Measurements from ENCODE around the gene SYCP2.

- TF ChIP-seq CTCF (IDR thresholded peaks at IDR 0.05), result no peak
- no peak for TF ChIP-seq POLR2A (IDR thresholded peaks at IDR 0.05)
These were observed 67.1 kb downstream of the SYCP2 start for GRCh38 chr20:59866338-59866737.
